Right renal pelvis (tissue), 4 donors: Measurements from ENCODE around the gene NT5DC1. TPM values are rescaled to one million over a fixed set of nuclear protein-coding genes. Genes with fewer than 3 reads are reported as not detected.
"Not testable (repeated sequence)": the region's sequence is repeated elsewhere in the genome, so short reads cannot be mapped to it uniquely, and the experiment has no call there.

Experiments used
- DNase-seq, 4 donors: peaks; one replicate each; pipeline ENCODE4 v3.0.0-alpha.2; 2013; ENCODE audit warnings: low read depth in 4 of 4, low spot score in 3 of 4, missing footprints in 1 of 4
- polyA plus RNA-seq, 4 donors: library from polyadenylated mRNA; unstranded; fragments of 120-200 nt; gene quantifications; one replicate each; pipeline ENCODE4 v1.2.1, GENCODE V29; 2013; ENCODE audit not compliant: insufficient read length in 4 of 4

Gene NT5DC1
- polyA plus RNA-seq, 4 donors: 45.3 to 50.0 (median 48.2) TPM

- no peak for DNase-seq
Observed at GRCh38 chr6:116087437-116088027, 13.1 kb upstream of the NT5DC1 start.

GRCh38 chr6:116088946-116089345, 11.7 kb upstream of the NT5DC1 start:
- DNase-seq: no peak

GRCh38 chr6:116090251-116090650, 10.4 kb upstream of the NT5DC1 start:
- DNase-seq: no peak

- DNase-seq: no peak
Observed at GRCh38 chr6:116094041-116094440, 6.6 kb upstream of the NT5DC1 start.

GRCh38 chr6:116096048-116096759, 4.4 kb upstream of the NT5DC1 start:
- DNase-seq: not testable (repeated sequence)

- DNase-seq: no peak
Observed at GRCh38 chr6:116096979-116097816, 3.5 kb upstream of the NT5DC1 start.

- no peak for DNase-seq
Observed at GRCh38 chr6:116099036-116099435, 1.6 kb upstream of the NT5DC1 start.

GRCh38 chr6:116101302-116101718, 657 bp downstream of the NT5DC1 start:
- no peak for DNase-seq

- no peak for DNase-seq
Observed at GRCh38 chr6:116101790-116102189, 1.1 kb downstream of the NT5DC1 start.

- DNase-seq: no peak
Observed at GRCh38 chr6:116102873-116103272, 2.2 kb downstream of the NT5DC1 start.

- DNase-seq: no peak
Observed at GRCh38 chr6:116104636-116105035, 4.0 kb downstream of the NT5DC1 start.

GRCh38 chr6:116105247-116105646, 4.6 kb downstream of the NT5DC1 start:
- no peak for DNase-seq

GRCh38 chr6:116106146-116106545, 5.5 kb downstream of the NT5DC1 start:
- no peak for DNase-seq

GRCh38 chr6:116108836-116109235, 8.2 kb downstream of the NT5DC1 start:
- no peak for DNase-seq

- no peak for DNase-seq
Observed at GRCh38 chr6:116111552-116112528, 11.2 kb downstream of the NT5DC1 start.

GRCh38 chr6:116113386-116113785, 12.7 kb downstream of the NT5DC1 start:
- DNase-seq: no peak

- no peak for DNase-seq
Observed at GRCh38 chr6:116115781-116116180, 15.1 kb downstream of the NT5DC1 start.

GRCh38 chr6:116118608-116119007, 18.0 kb downstream of the NT5DC1 start:
- no peak for DNase-seq

GRCh38 chr6:116120430-116120829, 19.8 kb downstream of the NT5DC1 start:
- DNase-seq: no peak

- DNase-seq: no peak
Observed at GRCh38 chr6:116126032-116126431, 25.4 kb downstream of the NT5DC1 start, which contains the start of gene COL10A1. Gene COL10A1 (minus strand): TSS chr6:116126132. CDS start chr6:116125492, 640 bp downstream.
